ENCODE results near the gene RAX. TPM values are rescaled to one million over a fixed set of nuclear protein-coding genes. Genes with fewer than 3 reads are reported as not detected.

Gene RAX
- total RNA-seq (not detected in 2 replicates), polyA plus RNA-seq (not detected in 2 replicates), polyA minus RNA-seq (not detected in 2 replicates)
- not detected for total RNA-seq (2013)

DNA sequence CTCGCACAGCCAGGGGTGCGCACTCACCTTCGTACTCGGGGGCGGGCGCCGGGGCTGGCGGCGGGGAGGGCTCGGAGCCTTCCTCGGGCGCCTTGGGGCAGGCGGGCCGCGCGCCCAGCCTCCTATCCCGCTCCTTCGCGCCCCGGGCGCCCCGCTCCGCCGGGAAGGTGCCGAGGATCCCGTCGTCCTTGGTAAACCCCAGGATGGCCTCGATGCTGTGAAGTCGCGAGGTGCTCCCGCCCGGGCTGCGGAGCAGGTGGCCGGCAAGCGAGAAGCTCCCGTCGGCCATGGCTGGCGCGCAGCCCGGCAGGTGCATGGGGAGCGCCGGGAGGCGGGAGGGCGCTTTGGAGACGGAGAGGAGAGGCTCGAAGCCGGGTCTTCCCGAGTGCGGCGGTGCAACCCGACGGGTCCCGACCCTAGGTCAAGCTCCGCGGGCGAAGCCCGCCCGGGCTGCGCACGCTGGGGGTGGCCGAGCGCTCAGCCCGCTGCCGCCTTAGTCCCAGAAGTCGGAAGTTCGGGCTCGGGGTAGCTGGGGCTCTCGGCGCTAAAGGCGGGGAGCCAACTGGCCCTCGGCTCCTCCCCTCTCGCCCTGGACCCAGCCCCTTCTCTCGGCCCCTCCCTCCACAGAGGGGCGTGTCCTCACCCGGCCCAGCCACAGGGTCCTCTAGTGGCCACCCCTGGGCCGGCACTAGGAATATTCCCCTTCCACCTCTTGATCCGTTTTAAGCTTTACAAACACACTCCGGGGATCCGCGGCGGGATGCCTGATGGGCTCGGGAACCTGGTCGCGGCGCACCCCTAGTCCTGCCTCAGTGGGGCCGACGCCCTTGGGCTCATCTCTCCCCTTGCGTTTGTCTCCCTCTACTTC, at the start of gene RAX:
Gene RAX (minus strand): TSS at position 564 of the 868 bp plus-strand sequence. CDS start 248 bp downstream, at position 316.
- Histone ChIP-seq H4K20me1 (ENCODE audit: control insufficient read depth, insufficient read depth, low read length, poor library complexity, severe bottlenecking) (no peaks in the 10 kb centered on the region), H3K9ac (ENCODE audit: low read length) (peak within 1 kb of the TSS; percentile 42), H3K27ac (ENCODE audit: low read length in 2 of 2) (no peak within 1 kb of the TSS), H3K4me1 (ENCODE audit: control insufficient read depth in 2 of 2, insufficient read depth in 2 of 2, low read length in 2 of 2) (peaks cover 34 to 45% of the 10 kb centered on the region in 2 donors), H3K4me3 (ENCODE audit: control extremely low read depth in 1 of 5, extremely low read depth in 1 of 5, insufficient read depth in 1 of 5, low read depth in 2 of 5, low read length in 4 of 5) (peak within 1 kb of the TSS in 3 of 5 experiments; percentile 17 to 43 (median 33)), H3K9me3 (ENCODE audit: control extremely low read depth in 1 of 3, control insufficient read depth in 2 of 3, insufficient read depth in 1 of 3, low read length in 2 of 3) (peaks cover 0 to 32% (median 1%) of the 10 kb centered on the region in 3 donors), H3K27me3 (replicated peaks in 1 of 4; ENCODE audit: control extremely low read depth in 1 of 4, control insufficient read depth in 3 of 4, insufficient read depth in 4 of 4, low read length in 3 of 4) (peaks cover 0 to 89% (median 64%) of the 10 kb centered on the region in 4 experiments), H3K36me3 (replicated peaks in 1 of 2; ENCODE audit: control extremely low read depth in 1 of 2, control insufficient read depth in 1 of 2, extremely low read depth in 1 of 2, insufficient read depth in 2 of 2, low read length in 1 of 2) (no peaks in the 10 kb centered on the region), H3K4me2 (replicated peaks; ENCODE audit: low read depth, low read length, poor library complexity, severe bottlenecking) (peak within 1 kb of the TSS; percentile 75), H2AFZ (ENCODE audit: insufficient read depth, low read depth, low read length, poor library complexity, severe bottlenecking) (peak within 1 kb of the TSS; percentile 31), H3K79me2 (ENCODE audit: control insufficient read depth, insufficient read depth, low read length) (no peaks in the 10 kb centered on the region)
- intact Hi-C loops (cut with micrococcal nuclease), result loop anchor here (5.0 kb wide), 1 partner anchor 84 kb away; the partner anchor contains the start of gene LMAN1
- 6% methylated on average over 88 of the region's 88 CpGs for WGBS (ENCODE audit: insufficient coverage)
- Mint-ChIP-seq H3K27ac (no peak within 1 kb of the TSS), H3K4me1 (peaks cover 23% of the 10 kb centered on the region), H3K4me3 (peak within 1 kb of the TSS; percentile 47), H3K27me3 (peaks cover 74% of the 10 kb centered on the region), H3K9me3 (ENCODE audit: insufficient read depth) (no peaks in the 10 kb centered on the region)
- peak; percentile 44 for ATAC-seq (ENCODE audit: low read depth)
- TF ChIP-seq, protein P1, sequence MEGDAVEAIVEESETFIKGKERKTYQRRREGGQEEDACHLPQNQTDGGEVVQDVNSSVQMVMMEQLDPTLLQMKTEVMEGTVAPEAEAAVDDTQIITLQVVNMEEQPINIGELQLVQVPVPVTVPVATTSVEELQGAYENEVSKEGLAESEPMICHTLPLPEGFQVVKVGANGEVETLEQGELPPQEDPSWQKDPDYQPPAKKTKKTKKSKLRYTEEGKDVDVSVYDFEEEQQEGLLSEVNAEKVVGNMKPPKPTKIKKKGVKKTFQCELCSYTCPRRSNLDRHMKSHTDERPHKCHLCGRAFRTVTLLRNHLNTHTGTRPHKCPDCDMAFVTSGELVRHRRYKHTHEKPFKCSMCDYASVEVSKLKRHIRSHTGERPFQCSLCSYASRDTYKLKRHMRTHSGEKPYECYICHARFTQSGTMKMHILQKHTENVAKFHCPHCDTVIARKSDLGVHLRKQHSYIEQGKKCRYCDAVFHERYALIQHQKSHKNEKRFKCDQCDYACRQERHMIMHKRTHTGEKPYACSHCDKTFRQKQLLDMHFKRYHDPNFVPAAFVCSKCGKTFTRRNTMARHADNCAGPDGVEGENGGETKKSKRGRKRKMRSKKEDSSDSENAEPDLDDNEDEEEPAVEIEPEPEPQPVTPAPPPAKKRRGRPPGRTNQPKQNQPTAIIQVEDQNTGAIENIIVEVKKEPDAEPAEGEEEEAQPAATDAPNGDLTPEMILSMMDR (IDR thresholded peaks at IDR 0.05), result no peak
- TF ChIP-seq EZH2 (IDR thresholded peaks at IDR 0.05; ENCODE audit: borderline replicate concordance, insufficient read depth, low read depth, low read length, poor library complexity, severe bottlenecking), result no peak
- ChIA-PET CTCF (no interaction called here), POLR2A (no interaction called here)
- peak; percentile 36 for DNase-seq
